ENCODE data around the gene UPK1B.

DNA sequence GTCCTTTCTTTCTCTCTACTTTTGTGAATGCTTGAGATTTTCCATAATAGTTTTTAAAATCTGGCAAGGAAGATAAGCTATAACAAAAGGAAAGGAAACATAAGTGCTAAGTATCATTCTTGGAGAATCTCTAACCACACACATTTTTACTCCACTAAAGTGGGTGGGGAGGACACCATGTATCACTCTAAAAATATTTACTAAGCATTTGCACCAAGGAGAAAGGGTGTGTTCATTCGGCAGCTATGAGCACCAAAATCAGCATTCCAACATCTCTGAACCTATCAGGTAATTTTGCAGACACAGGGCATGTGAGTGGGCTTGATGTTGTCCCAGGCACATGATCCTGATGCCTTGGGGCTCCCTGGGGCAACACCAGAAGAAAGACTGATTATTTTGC, 61.8 kb downstream of the UPK1B start:
- no peak for TF ChIP-seq CTCF (IDR thresholded peaks at IDR 0.05; ENCODE audit: low read length)
- no peak for TF ChIP-seq EZH2 (optimal IDR thresholded peaks at IDR 0.05; ENCODE audit: low read depth, low read length)
- no peak for TF ChIP-seq EZH2phosphoT487 (IDR thresholded peaks at IDR 0.05; ENCODE audit: low read length)

Data from MM.1S (cell line).